Spleen (tissue), 11 donors: Measurements from ENCODE around the gene SLC2A9. TPM values are rescaled to one million over a fixed set of nuclear protein-coding genes. Genes with fewer than 3 reads are reported as not detected.
A peak's percentile ranks its signal among the peaks of the same experiment; 100 is the strongest.

Experiments used
- DNase-seq: peaks from one replicate; pipeline ENCODE4 v3.0.0-alpha.2; 2020
- H3K27ac ChIP-seq, 8 donors: fragments of 200-600 bp; sonication (generic) in 7 of 8; 1 replicate in 4 of 8; 2 replicates in 4 of 8; pipeline versions ENCODE4 v1.5.0 to v1.8.0; 2016 to 2021; ENCODE audit warnings: inconsistent platforms in 4 of 8, mild to moderate bottlenecking in 4 of 8, moderate library complexity in 1 of 8
- H3K27me3 ChIP-seq, 7 donors: fragments of 200-600 bp; sonication (generic) in 6 of 7; replicated peaks in 1 of 7; 1 replicate in 4 of 7; 2 replicates in 3 of 7; pipeline versions ENCODE4 v1.5.0 to v1.8.0; 2016 to 2021; ENCODE audit warnings: inconsistent platforms in 3 of 7, mild to moderate bottlenecking in 1 of 7
- H3K36me3 ChIP-seq, 6 donors: fragments of 200-600 bp; sonication (generic) in 5 of 6; 1 replicate in 4 of 6; 2 replicates in 2 of 6; pipeline versions ENCODE4 v1.5.0 to v1.8.0; 2016 to 2021; ENCODE audit warnings: inconsistent platforms in 2 of 6
- H3K4me1 ChIP-seq, 6 donors: fragments of 200-600 bp; sonication (generic) in 5 of 6; 1 replicate in 3 of 6; 2 replicates in 3 of 6; pipeline versions ENCODE4 v1.5.0 to v1.8.0; 2016 to 2021; ENCODE audit warnings: inconsistent platforms in 3 of 6
- H3K4me3 ChIP-seq, 8 donors: fragments of 200-600 bp; sonication (generic) in 7 of 8; 1 replicate in 4 of 8; 2 replicates in 4 of 8; pipeline versions ENCODE4 v1.5.0 to v1.8.0; 2016 to 2021; ENCODE audit warnings: inconsistent platforms in 4 of 8, mild to moderate bottlenecking in 4 of 8, moderate library complexity in 2 of 8
- H3K9me3 ChIP-seq, 8 donors: fragments of 200-600 bp; sonication (generic) in 7 of 8; 1 replicate in 4 of 8; 2 replicates in 4 of 8; pipeline versions ENCODE4 v1.5.0 to v1.8.0; 2016 to 2021; ENCODE audit warnings: inconsistent platforms in 4 of 8
- POLR2A ChIP-seq, 3 donors: fragments of 450-650 bp; IDR thresholded peaks; one replicate each; pipeline ENCODE4 v1.5.1; 2017; ENCODE audit warnings: antibody characterized with exemption in 3 of 3, mild to moderate bottlenecking in 1 of 3
- POLR2AphosphoS5 ChIP-seq, 3 donors: sonication (generic); formaldehyde crosslinking; IDR thresholded peaks; one replicate each; pipeline ENCODE4 v1.5.1; 2017; ENCODE audit warnings: antibody characterized with exemption in 3 of 3
- WGBS, 5 donors: extraction: QIAGEN DNeasy Blood & Tissue Kit in 3 of 5; methylation state at CpG; one replicate each; pipeline versions ENCODE4 v1.1.5 to v1.1.7; 2013 to 2018; 5-methylcytosine and 5-hydroxymethylcytosine counted together
- intact Hi-C: fragments of 100-400 bp; cut with DNase I; formaldehyde crosslinking; loops from one replicate; pipeline ENCODE4 v1.15.0; 2023; ENCODE audit warnings: low total_unique reads
- polyA plus RNA-seq, 3 donors: library from polyadenylated mRNA; stranded (reverse); fragments of 200-250 nt; gene quantifications; one replicate each; pipeline ENCODE4 v1.2.1, GENCODE V29; 2013
- total RNA-seq, 7 donors: library from RNA; depleted of rRNA in 3 of 7; stranded (reverse); fragments of >200 nt in 3 of 7; fragmentation: NEBNext Ultra II Directional in 4 of 7; extraction: Animal tissue kit (Norgen Biotek cat#: 25700) in 4 of 7; gene quantifications; one replicate each; pipeline versions ENCODE4 v1.1.0 to v1.2.1, GENCODE V29; 2016 to 2021
- TF ChIP-seq, protein P1 (sequence below), 11 experiments: fragments of 200-600 bp in 7 of 11; fragments of 450-650 bp in 4 of 11; sonication (generic) in 4 of 11; IDR thresholded peaks in 8 of 11; conservative IDR thresholded peaks in 3 of 11; 1 replicate in 7 of 11; 2 replicates in 4 of 11; pipeline versions ENCODE4 v1.4.0 to v1.8.0; 2016 to 2021; ENCODE audit warnings: antibody characterized with exemption in 11 of 11, inconsistent platforms in 4 of 11, mild to moderate bottlenecking in 1 of 11
- donor health status: healthy with polysubstance abuse.
- donor health status: DM: no; HTN: no; CAD: no; lungs with moderate emphysema.
- donor health status: DM: no; HTN: no; CAD: no.
- donor health status: Bipolar disorder and iron deficiency.
- donor health status: healthy.
- donor health status: DM: no; HTN: no; CAD: no.
- donor health status: DM: yes; HTN: yes; CAD: no.

The SLC2A9 gene
- total and polyA plus RNA-seq, 10 donors, result 1.2 to 8.8 (median 5.3) TPM

DNA sequence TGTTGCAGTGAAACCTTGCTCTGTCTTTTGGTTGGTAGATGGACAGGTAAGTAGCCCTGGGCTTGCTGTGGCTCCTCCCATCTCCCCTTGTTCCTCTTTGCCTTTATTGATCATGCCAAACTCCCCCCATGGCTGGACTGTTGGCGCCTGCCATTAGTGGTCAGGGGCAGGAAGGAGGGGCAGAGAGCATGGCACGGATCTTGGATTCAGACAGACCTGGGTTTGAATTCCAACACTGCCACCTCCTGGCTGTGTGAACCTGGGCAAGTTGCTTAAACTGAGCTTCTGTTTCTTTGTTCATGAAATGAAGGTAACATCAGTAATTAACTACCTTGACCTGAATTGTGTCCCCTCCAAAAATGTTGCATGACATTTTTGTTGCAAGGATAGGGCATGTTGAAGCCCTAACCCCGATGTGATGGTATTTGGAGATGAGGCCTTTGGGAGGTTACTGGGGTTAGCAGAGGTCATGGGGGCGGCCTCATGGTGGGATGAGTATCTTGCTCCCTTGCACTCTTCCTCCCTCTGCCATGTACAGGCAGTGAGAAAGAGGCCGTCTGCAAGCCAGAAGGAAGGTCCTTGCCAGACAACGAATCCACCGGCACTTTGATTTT, 6.0 kb downstream of the SLC2A9 start:
- Histone ChIP-seq H3K4me1 (peaks cover 0 to 23% (median 13%) of the 10 kb centered on the region in 6 donors), H3K27ac (no peak overlapping the region), H3K9me3 (no peaks in the 10 kb centered on the region), H3K27me3 (peaks cover 0 to 25% (median 0%) of the 10 kb centered on the region in 7 donors), H3K36me3 (no peaks in the 10 kb centered on the region), H3K4me3 (no peak overlapping the region)
- TF ChIP-seq, protein P1, sequence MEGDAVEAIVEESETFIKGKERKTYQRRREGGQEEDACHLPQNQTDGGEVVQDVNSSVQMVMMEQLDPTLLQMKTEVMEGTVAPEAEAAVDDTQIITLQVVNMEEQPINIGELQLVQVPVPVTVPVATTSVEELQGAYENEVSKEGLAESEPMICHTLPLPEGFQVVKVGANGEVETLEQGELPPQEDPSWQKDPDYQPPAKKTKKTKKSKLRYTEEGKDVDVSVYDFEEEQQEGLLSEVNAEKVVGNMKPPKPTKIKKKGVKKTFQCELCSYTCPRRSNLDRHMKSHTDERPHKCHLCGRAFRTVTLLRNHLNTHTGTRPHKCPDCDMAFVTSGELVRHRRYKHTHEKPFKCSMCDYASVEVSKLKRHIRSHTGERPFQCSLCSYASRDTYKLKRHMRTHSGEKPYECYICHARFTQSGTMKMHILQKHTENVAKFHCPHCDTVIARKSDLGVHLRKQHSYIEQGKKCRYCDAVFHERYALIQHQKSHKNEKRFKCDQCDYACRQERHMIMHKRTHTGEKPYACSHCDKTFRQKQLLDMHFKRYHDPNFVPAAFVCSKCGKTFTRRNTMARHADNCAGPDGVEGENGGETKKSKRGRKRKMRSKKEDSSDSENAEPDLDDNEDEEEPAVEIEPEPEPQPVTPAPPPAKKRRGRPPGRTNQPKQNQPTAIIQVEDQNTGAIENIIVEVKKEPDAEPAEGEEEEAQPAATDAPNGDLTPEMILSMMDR (IDR thresholded peaks at IDR 0.05 in 8 of 11, conservative IDR thresholded peaks at IDR 0.05 in 3 of 11), result peak in 6 of 11 experiments; percentile 29 to 38 (median 32)
- TF ChIP-seq POLR2AphosphoS5 (IDR thresholded peaks at IDR 0.05) (no peak), POLR2A (IDR thresholded peaks at IDR 0.05) (no peak)
- DNase-seq, result no peak
- WGBS, 5 donors, result 47 to 60% (median 58%) methylated on average over 7 of the region's 7 CpGs
- intact Hi-C loops, result loop anchor here (10.0 kb wide), 1 partner anchor 250 kb away; no protein-coding TSS in a partner anchor

DNA sequence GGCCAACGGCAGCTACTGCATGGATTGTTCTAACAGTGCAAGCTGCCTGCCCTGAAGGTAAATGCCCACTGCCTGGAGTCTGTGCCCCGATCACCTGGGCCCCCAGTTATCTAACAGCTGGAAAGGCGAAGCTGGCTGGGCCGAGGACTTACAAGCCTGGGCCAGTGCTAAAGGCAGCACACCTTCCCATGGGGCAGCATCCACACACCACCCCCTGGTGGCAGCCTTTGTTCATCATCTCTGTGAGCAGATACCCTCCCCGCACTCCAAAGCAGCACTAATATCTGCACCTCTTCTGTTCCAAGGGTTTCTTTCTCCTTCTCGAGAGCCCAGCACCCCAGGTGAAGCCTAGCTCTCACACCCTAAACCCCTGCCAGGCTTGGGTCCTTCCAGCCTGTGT, 7.6 kb downstream of the SLC2A9 start:
- Histone ChIP-seq H3K4me3 (no peak overlapping the region), H3K36me3 (no peaks in the 10 kb centered on the region), H3K4me1 (peaks cover 0 to 8% (median 4%) of the 10 kb centered on the region in 6 donors), H3K9me3 (no peaks in the 10 kb centered on the region), H3K27ac (no peak overlapping the region), H3K27me3 (peaks cover 0 to 16% (median 0%) of the 10 kb centered on the region in 7 donors)
- DNase-seq, result no peak
- 76 to 92% (median 82%) methylated on average over 6 of the region's 6 CpGs for WGBS, 5 donors
- TF ChIP-seq, protein P1 (IDR thresholded peaks at IDR 0.05 in 8 of 11, conservative IDR thresholded peaks at IDR 0.05 in 3 of 11), result peak in 6 of 11 experiments; percentile 13 to 56 (median 41)
- no peak for TF ChIP-seq POLR2A (IDR thresholded peaks at IDR 0.05)
- intact Hi-C loops, result loop anchor here (10.0 kb wide), 1 partner anchor 249 kb away; no protein-coding TSS in a partner anchor

DNA sequence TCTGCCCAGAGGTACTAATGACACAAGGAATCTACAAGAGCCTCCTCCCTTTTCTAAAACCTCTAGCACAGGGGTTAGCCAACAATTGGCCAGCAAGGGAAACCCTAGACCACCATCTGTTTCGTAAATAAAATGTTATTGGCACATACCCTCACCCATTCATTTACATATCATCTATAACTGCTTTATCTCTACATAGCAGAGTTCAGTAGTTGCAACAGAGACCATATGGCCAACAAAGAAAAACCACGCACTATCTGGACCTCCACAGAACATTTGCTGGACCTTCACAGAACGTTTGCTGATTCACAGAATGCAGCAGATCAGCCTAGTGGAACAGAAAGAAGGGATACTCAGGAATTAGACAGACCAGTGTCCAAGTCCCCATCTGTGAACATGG, 9.4 kb downstream of the SLC2A9 start:
- H3K4me3 ChIP-seq, result no peak overlapping the region
- WGBS, 5 donors, result 41 to 70% (median 61%) methylated on average over 3 of the region's 3 CpGs
- H3K27ac ChIP-seq, result no peak overlapping the region
- H3K27me3 ChIP-seq, result peaks cover 0 to 7% (median 0%) of the 10 kb centered on the region in 7 donors
- no peaks in the 10 kb centered on the region for H3K9me3 ChIP-seq
- H3K4me1 ChIP-seq, result peaks cover 0 to 12% (median 4%) of the 10 kb centered on the region in 6 donors
- no peak for DNase-seq
- intact Hi-C loops, result loop anchor here (10.0 kb wide), 1 partner anchor 247 kb away; no protein-coding TSS in a partner anchor
- H3K36me3 ChIP-seq, result no peaks in the 10 kb centered on the region
- TF ChIP-seq POLR2AphosphoS5 (IDR thresholded peaks at IDR 0.05), result no peak
- TF ChIP-seq POLR2A (IDR thresholded peaks at IDR 0.05), result no peak
- TF ChIP-seq, protein P1 (IDR thresholded peaks at IDR 0.05 in 8 of 11, conservative IDR thresholded peaks at IDR 0.05 in 3 of 11), result no peak

DNA sequence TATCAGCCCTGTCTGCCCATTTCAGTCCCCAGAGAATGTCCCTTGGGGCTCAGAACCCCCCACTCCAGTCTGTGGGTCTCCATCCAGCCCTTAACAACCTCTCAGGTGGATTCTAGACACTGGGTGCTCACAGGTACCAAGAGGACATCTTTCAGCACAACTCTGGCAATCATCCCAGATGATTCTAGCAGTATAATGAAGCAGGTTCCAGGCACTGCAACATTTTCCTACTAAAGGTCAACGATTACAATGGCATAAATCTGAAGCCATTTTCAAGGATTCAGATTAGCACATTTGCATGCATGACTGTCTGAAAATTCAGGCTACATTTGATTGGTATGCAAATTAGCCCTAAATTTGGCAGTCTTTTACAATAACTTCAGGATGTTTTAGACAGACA, 10.0 kb downstream of the SLC2A9 start:
- peaks cover 0 to 18% (median 10%) of the 10 kb centered on the region in 6 donors for H3K4me1 ChIP-seq
- WGBS, 5 donors, result 79 to 96% (median 90%) methylated on average over 1 of the region's 1 CpG
- intact Hi-C loops, result loop anchor here (10.0 kb wide), 1 partner anchor 246 kb away; no protein-coding TSS in a partner anchor

More for the DNA sequence above, 10.0 kb downstream of the SLC2A9 start:
- TF ChIP-seq POLR2A (IDR thresholded peaks at IDR 0.05) (no peak), POLR2AphosphoS5 (IDR thresholded peaks at IDR 0.05) (no peak)
- TF ChIP-seq, protein P1 (IDR thresholded peaks at IDR 0.05 in 8 of 11, conservative IDR thresholded peaks at IDR 0.05 in 3 of 11), result no peak
- H3K36me3 ChIP-seq, result no peaks in the 10 kb centered on the region
- H3K27ac ChIP-seq, result no peak overlapping the region
- peaks cover 0 to 7% (median 0%) of the 10 kb centered on the region in 7 donors for H3K27me3 ChIP-seq
- DNase-seq, result no peak
- no peaks in the 10 kb centered on the region for H3K9me3 ChIP-seq
- H3K4me3 ChIP-seq, result no peak overlapping the region
